Testis (tissue), 3 donors: ENCODE data around the gene SLN. TPM values are rescaled to one million over a fixed set of nuclear protein-coding genes. Genes with fewer than 3 reads are reported as not detected.

Source experiments
- DNase-seq: peaks from one replicate; pipeline ENCODE4 v3.0.0-alpha.2; 2019
- H3K27ac ChIP-seq, 2 donors: fragments of 200-600 bp; sonication (generic); one replicate each; pipeline ENCODE4 v1.5.1; 2019
- H3K27me3 ChIP-seq: fragments of 200-600 bp; sonication (generic); one replicate; pipeline ENCODE4 v1.5.1; 2019
- H3K36me3 ChIP-seq: fragments of 200-600 bp; sonication (generic); one replicate; pipeline ENCODE4 v1.5.1; 2017; ENCODE audit warnings: low read depth; ENCODE audit errors: missing control alignments
- H3K4me1 ChIP-seq: fragments of 200-600 bp; sonication (generic); one replicate; pipeline ENCODE4 v1.5.1; 2019
- H3K4me3 ChIP-seq, 2 donors: fragments of 200-600 bp; sonication (generic); one replicate each; pipeline ENCODE4 v1.5.1; 2017 to 2019
- H3K9me3 ChIP-seq: fragments of 200-600 bp; sonication (generic); one replicate; pipeline ENCODE4 v1.5.1; 2017
- POLR2A ChIP-seq: fragments of 450-650 bp; IDR thresholded peaks from one replicate; pipeline ENCODE4 v1.6.1; 2017; ENCODE audit warnings: antibody characterized with exemption, mild to moderate bottlenecking, moderate library complexity
- WGBS, 2 donors: methylation state at CpG; one replicate each; pipeline ENCODE4 v1.1.5; 2018; 5-methylcytosine and 5-hydroxymethylcytosine counted together
- intact Hi-C: fragments of 100-400 bp; cut with DNase I; formaldehyde crosslinking; loops from one replicate; pipeline ENCODE4 v1.15.1; 2023; ENCODE audit warnings: low total_unique reads
- polyA plus RNA-seq: library from polyadenylated mRNA; stranded (reverse); fragments of 350-450 nt; fragmentation: Illumina TruSeq; extraction: RNeasy Lipid Tissue Mini Kit (QIAGEN cat#74804); gene quantifications from one replicate; pipeline ENCODE4 v1.2.3, GENCODE V29; 2014; ENCODE audit warnings: low read depth, low replicate concordance; ENCODE audit not compliant: insufficient read depth
- total RNA-seq, 2 donors: library from RNA; depleted of rRNA; stranded (reverse); fragments of >200 nt; gene quantifications; one replicate each; pipeline ENCODE4 v1.2.3, GENCODE V29; 2016
- TF ChIP-seq, protein P1 (sequence below), 3 experiments: fragments of 450-650 bp in 2 of 3; fragments of 200-600 bp in 1 of 3; sonication (generic) in 1 of 3; IDR thresholded peaks; one replicate each; pipeline ENCODE4 v1.5.1; 2016 to 2019; ENCODE audit warnings: antibody characterized with exemption in 3 of 3, mild to moderate bottlenecking in 2 of 3, moderate library complexity in 1 of 3

The SLN gene
- total and polyA plus RNA-seq, 3 donors from 2014 or later: 31.6 TPM; not detected in 2

DNA sequence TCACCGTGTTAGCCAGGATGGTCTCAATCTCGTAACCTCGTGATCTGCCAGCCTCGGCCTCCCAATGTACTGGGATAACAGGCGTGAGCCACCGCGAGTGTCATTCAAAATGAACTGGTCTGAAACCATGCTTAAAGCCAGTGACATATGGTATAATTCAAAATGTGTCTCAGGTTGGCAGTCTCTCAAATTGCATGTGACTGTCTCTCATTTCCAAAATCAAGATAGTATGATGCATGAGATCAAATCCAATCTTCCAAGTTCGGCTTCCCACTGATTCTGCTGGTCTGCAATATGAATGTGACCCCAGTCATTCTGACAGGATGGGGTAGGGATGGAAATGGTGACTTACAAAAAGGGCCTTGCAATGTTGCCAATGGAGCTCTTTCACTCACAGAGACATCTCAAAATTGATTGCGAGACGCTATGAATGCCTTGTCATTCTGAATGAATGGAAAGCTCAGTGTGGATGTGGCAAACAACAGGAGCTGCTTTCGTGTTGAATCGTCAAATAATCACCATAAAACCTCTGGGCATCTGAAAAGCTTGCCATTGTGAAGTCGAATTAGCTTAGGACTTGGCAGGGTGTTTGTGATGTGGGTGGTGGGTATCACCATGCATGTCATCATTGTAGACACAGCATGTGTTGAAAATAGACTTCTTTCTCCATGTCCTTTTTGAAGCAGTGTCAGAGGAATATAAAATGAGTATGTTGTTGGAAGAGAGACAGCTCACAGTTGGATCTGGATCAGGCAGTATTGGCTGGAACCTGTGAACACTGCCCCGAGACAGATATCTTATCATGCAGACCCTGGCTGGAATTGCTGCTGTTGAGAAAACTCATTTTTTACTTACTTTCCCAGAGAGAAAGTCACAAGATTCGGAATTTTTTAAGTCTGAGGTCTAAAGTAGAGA lies 12.2 kb downstream of the SLN start:
- TF ChIP-seq, protein P1, sequence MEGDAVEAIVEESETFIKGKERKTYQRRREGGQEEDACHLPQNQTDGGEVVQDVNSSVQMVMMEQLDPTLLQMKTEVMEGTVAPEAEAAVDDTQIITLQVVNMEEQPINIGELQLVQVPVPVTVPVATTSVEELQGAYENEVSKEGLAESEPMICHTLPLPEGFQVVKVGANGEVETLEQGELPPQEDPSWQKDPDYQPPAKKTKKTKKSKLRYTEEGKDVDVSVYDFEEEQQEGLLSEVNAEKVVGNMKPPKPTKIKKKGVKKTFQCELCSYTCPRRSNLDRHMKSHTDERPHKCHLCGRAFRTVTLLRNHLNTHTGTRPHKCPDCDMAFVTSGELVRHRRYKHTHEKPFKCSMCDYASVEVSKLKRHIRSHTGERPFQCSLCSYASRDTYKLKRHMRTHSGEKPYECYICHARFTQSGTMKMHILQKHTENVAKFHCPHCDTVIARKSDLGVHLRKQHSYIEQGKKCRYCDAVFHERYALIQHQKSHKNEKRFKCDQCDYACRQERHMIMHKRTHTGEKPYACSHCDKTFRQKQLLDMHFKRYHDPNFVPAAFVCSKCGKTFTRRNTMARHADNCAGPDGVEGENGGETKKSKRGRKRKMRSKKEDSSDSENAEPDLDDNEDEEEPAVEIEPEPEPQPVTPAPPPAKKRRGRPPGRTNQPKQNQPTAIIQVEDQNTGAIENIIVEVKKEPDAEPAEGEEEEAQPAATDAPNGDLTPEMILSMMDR (IDR thresholded peaks at IDR 0.05): no peak
- TF ChIP-seq POLR2A: no peak
- Histone ChIP-seq H3K4me1 (no peaks in the 10 kb centered on the region), H3K36me3 (no peaks in the 10 kb centered on the region), H3K27ac (no peak overlapping the region), H3K27me3 (no peaks in the 10 kb centered on the region), H3K4me3 (no peak overlapping the region), H3K9me3 (no peaks in the 10 kb centered on the region)
- no peak for DNase-seq
- 73 to 81% methylated on average over 15 of the region's 15 CpGs for WGBS, 2 donors
- intact Hi-C loops: no loop called here

DNA sequence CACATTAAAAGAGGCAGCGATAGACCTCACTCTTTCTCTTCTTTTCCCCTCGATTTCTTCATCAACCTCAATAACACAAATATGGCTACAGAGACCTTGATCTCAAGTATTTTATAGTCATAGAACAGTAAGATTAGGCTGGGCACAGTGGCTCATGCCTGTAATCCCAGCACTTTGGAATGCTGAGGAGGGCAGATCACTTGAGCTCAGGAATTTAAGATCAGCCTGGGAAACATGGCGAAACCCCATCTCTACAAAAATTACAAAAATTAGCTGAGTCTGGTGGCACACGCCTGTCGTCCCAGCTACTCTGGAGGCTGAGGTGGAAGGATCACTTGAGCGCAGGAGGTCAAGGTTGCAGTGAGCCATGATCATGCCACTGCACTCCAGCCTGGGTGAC lies 14.6 kb downstream of the SLN start:
- no peak for DNase-seq
- H3K4me1 ChIP-seq: no peaks in the 10 kb centered on the region
- 69 to 81% methylated on average over 6 of the region's 6 CpGs for WGBS, 2 donors

DNA sequence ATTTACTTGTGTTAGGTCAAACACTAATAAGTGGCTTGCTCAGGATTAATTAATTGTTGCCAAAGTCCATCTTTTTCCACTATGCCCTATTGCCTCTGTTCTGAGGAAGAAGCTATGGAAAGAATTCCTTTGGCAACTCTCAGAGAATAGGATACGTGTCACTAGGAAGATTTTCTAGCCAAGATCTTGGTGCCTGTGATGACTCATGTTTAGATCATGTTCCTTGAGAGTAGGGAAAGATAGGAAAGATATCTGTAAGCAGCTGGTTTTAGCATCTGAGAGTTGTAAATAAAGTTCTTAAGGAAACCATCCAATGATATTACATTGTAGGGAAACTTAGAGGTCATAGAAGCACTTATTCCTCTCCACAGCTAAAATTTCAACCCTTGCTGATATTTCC lies 15.7 kb downstream of the SLN start:
- no peaks in the 10 kb centered on the region for H3K27me3 ChIP-seq
- H3K9me3 ChIP-seq: no peaks in the 10 kb centered on the region
- intact Hi-C loops: no loop called here
- TF ChIP-seq, protein P1 (IDR thresholded peaks at IDR 0.05): no peak
- no peak for TF ChIP-seq POLR2A
- H3K4me1 ChIP-seq: no peaks in the 10 kb centered on the region
- H3K36me3 ChIP-seq: no peaks in the 10 kb centered on the region
- no peak for DNase-seq
- H3K4me3 ChIP-seq: no peak overlapping the region
- no peak overlapping the region for H3K27ac ChIP-seq
- WGBS, 2 donors: 25 to 33% methylated on average over 1 of the region's 1 CpG

More for the DNA sequence above, 14.6 kb downstream of the SLN start:
- no peak overlapping the region for H3K4me3 ChIP-seq
- H3K9me3 ChIP-seq: no peaks in the 10 kb centered on the region
- H3K36me3 ChIP-seq: no peaks in the 10 kb centered on the region
- intact Hi-C loops: no loop called here
- no peaks in the 10 kb centered on the region for H3K27me3 ChIP-seq
- H3K27ac ChIP-seq: no peak overlapping the region
- TF ChIP-seq, protein P1 (IDR thresholded peaks at IDR 0.05): no peak
- no peak for TF ChIP-seq POLR2A

DNA sequence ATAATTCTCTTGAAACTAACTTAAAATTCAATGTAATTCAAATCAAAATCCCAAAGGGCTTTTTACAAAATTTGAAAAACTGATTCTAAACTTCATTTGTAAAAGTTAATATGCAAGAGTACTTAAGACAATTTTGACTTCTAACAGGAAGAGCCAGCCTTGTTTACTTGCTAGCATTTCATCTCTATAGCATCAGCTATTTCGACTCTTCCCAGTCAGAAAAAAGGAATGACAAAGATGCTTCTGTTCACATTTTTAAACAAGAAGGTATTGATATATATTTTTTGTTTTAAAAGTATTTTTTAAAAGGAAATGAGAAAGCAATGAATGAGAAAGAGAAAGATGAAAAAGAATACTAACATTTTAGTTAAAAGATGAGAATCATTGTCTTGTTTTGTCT lies 16.4 kb downstream of the SLN start:
- TF ChIP-seq, protein P1 (IDR thresholded peaks at IDR 0.05): no peak
- no peak for TF ChIP-seq POLR2A
- intact Hi-C loops: no loop called here
- Histone ChIP-seq H3K4me3 (no peak overlapping the region), H3K4me1 (no peaks in the 10 kb centered on the region), H3K27me3 (no peaks in the 10 kb centered on the region), H3K36me3 (no peaks in the 10 kb centered on the region), H3K9me3 (no peaks in the 10 kb centered on the region), H3K27ac (no peak overlapping the region)
- no peak for DNase-seq
- WGBS, 2 donors: 78 to 84% methylated on average over 1 of the region's 1 CpG
